ENCODE measurements around the gene TFPI.
"Not testable (repeated sequence)": the region's sequence is repeated elsewhere in the genome, so short reads cannot be mapped to it uniquely, and the experiment has no call there.

Gene TFPI

DNA sequence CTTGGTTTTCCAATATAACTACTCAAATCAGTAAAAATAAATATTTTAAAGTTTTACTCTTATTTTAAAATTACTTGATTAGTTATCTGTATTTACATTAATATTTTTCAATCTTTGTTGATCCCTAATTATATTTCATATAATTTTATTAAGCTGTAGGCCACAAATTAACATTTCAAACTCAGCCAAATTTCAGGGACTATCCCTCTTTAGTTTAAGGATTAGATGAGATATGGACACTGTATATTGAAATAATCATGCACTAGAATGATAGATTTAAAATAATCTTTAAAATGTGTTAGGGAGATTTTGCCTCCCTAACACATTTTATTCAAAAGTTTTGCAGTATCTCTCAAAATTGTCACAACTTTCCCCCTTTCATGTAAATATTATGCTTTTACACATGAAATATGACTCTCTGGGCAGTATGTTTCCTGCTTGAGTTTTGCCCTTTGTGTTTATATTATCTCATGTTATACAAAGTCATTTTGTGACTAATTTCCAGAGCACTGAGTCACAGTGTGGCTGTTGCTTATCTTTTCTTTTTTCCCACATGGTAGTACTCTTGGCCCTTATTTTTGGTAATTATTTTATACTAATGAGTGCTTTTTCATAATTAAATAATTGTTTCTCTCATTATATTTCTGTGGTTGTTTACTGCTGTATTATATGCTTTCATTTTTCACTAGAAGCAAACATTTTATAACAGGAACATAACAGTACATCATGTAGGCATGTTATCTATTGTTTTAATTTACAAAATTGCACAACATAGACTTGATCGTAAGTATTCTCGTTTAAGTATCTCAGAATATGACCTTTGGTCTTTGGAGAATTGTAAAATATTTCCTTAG lies 1.2 kb downstream of the TFPI start:
- DNase-seq = no peak

- no peak for DNase-seq
Observed at GRCh38 chr2:187552381-187552780, 1.9 kb downstream of the TFPI start.

GRCh38 chr2:187550857-187551256 lies 3.4 kb downstream of the TFPI start:
- no peak for DNase-seq

DNA sequence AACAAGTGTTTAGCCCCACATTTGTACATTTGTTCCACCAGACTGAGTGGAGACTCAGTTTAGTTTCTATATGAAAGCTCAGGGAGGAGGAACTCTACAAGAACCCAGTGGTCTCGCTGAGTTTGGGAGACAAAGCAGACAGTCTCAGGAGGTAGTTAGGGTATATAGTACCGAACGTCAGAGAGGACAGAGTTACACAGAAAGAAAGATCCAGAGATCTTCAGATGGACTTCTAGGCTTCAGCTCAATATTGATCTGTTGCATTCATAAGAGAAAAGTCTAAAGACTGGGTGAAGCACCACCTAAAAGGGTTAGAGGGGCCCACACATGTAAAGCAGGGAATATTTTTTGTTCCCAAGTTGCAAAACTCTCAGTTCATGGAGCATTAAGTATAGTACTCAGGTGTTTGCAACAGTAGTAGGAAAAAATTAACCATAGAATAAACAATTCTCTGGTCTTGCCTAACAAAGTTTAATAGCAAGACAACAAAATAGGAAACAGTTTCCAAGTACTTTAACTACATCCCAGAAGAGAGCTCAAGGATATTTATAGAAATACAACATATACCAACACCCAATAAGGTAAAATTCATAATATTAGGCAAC lies 4.2 kb downstream of the TFPI start:
- no peak for DNase-seq

DNA sequence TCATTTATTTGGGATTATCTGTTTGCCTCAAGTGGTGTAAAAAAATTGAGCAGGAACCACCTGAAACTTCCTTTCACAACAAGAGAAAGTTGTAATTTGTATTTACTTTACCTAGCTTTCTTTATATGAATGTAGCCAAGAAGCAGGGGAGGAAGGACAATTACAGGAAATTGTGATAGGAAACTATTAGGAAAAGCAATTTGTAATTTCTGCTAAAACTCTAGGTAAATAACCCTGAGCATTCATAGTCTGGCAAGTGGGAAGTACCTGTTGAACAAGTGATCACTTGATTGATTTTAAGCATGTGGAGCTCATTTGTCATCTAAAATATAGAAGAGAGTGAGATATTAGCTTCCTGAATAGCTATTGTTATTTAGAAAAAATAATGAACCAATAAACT lies 5.0 kb downstream of the TFPI start:
- DNase-seq = no peak

- DNase-seq = no peak
Observed at GRCh38 chr2:187548656-187549055, 5.6 kb downstream of the TFPI start.

- peak; percentile 74 for DNase-seq
Observed at GRCh38 chr2:187547353-187547979, 6.8 kb downstream of the TFPI start.

GRCh38 chr2:187546762-187547333 lies 7.4 kb downstream of the TFPI start:
- DNase-seq = no peak

GRCh38 chr2:187545238-187545751 lies 8.9 kb downstream of the TFPI start:
- DNase-seq = no peak

DNA sequence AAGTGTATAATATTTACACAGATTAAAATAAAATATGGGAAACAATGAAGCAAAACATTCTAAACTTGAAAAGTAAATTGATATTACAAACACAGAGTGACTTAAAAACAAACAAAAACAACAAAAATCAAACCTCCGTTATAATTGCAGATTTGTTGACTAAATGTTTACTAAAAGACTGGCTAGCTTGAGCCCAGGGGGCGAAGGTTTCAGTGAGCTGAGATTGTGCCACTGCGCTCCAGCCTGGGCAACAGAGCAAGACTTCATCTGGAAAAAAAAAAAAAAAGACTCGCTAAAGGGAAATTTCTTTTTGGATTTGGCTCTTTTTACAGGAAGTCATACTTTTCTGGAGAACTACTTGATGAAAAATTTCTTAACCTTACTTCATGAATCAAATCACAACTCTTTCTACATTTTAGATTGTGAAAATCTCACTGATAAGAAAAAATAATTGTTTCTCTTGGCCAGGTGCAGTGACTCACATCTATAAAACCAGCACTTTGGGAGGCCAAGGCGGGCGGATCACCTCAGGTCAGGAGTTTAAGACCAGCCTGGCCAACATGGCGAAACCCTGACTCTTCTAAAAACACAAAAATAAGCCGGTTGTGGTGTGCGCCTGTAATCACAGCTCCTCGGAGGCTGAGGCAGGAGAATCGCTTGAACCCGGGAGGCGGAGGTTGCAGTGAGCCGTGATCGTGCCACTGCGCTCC lies 9.7 kb downstream of the TFPI start:
- DNase-seq = no peak

DNA sequence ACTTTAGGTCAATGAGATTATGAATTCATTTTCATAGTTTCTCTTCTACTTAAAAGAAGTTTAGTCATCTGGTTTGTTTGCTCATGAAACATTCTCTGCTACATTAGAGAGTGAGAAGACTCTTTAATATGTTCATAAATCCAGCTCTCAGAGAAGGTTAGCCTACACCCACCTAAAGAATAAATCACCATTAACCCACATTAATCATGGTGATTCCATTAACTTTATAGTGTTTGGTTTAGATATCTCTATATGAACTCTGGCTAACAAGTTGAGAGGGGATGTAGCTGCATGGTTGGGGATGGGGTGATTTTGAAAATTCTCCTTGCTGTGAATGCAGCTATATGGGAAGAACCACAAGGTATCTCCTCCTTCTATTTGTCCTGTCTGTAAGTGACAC lies 10.7 kb downstream of the TFPI start:
- no peak for DNase-seq

GRCh38 chr2:187542123-187542522 lies 12.1 kb downstream of the TFPI start:
- DNase-seq = no peak

DNA sequence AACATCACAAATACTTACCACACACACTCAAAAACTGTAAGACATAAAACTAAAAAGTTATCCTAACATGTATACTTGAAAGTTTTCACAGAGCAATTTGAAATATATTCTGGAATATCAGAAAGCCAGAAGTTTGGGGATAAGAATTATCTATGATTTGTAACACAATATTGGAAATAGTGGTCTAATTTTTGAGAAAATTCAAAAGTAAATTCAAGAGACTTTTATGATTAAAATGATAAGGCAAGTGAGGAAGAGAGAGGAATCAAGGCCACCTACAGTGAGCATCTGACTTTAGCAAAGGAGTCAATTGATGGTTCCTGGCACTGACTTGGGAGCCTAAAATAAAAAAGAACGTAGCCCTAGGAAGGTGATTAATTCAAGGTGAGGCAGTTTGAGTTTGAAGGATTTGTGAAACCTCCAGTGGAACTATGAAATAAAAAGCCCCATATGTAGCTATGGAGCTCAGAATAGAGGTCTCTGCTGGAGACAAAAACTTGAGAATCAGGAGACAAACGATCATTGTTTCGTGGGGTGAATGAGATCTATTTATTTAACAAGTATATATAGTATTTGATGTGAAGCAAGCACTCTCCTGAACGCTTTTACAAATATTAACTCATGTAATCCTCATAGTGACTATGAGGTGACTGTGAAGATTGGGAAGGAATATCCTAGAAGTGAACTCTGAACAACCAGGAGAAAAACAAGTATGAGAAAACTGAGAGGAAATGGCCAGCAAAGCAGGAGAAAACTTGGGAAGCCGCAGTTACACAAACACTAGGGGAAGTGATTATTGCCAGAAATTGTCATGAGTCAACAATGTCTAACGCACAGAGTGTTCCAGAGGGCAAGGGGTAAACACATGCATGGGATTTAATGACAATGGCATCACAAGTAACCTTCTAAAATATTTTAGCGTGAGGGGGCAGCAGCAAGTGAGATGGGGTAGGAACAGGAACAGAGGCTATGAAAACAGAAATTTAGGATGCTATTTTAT lies 12.8 kb downstream of the TFPI start:
- DNase-seq = no peak

DNA sequence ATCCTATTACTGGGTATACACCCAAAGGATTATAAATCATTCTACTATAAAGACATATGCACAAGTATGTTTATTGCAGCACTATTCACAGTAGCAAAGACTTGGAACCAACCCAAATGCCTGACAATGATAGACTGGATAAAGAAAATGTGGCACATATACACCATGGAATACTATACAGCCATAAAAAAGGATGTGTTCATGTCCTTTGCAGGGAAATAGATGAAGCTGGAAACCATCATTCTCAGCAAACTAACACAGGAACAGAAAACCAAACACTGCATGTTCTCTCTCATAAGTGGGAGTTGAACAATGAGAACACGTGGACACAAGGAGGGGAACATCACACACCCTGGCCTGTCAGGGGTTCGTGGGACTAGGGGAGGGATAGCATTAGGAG lies 16.0 kb downstream of the TFPI start:
- not testable (repeated sequence) for DNase-seq

DNA sequence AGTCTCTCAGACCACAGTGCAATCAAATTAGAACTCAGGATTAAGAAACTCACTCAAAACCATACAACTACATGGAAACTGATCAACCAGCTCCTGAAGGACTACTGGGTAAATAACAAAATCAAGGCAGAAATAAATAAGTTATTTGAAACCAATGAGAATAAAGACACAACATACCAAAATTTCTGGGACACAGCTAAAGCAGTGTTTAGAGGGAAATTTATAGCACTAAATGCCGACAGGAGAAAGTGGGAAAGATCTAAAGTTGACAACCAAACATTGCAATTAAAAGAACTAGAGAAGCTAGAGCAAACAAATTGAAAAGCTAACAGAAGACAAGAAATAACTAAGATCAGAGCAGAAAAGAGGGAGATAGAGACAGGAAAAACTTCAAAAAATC lies 18.9 kb downstream of the TFPI start:
- not testable (repeated sequence) for DNase-seq

- DNase-seq = no peak
Observed at GRCh38 chr2:187532333-187533120, 21.7 kb downstream of the TFPI start.

GRCh38 chr2:187529977-187530721 lies 24.1 kb downstream of the TFPI start:
- DNase-seq = no peak

- no peak for DNase-seq
Observed at GRCh38 chr2:187529248-187529976, 24.8 kb downstream of the TFPI start.

DNA sequence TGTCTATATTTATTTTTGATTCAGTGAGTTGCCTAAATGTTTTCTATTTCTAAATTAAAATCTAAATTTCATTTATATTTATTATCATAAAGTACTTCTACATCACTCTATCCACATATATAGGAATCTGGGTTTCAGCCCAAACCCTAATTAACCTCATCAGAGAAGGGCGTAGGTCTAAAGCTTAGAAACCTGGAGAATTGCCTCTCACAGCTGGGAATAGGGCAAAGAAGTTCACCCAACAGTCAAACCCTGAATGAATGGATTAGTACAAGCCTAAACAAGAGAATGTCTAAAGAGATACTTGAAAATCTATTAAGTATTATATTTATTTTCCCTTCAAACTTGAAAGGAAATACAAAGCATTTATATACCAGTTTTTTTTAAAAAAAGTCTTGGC lies 26.2 kb downstream of the TFPI start:
- DNase-seq = no peak

Measured in NCI-H82 (cell line).